Raji (cell line): ENCODE measurements around the gene MED13L.

Experiments
- POLR2A ChIP-seq: IDR thresholded peaks from 2 replicates; pipeline ENCODE4 v1.6.1; 2011; ENCODE audit warnings: low read depth, low read length, control low read depth; ENCODE audit not compliant: insufficient read depth

MED13L gene

GRCh38 chr12:116055895-116056607 is 221.4 kb downstream of the MED13L start:
- TF ChIP-seq POLR2A: no peak

DNA sequence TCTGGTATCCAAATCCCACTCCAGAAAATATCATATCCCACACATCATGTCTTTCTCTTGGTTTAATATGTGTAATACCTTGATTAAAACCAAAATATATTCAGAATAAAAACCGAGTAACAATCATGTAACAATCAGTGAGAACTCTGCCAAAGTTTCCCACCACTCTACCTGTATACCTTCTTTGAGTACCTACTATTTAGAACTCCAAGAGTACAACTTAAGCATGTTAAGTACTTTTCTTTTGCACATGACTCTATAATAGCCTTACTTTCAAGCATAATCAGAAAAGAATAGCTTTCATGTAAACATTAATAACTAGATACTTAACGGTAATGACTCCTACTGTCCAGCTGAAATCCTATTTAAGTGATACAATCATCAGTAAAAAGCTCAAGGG is 223.2 kb downstream of the MED13L start:
- no peak for TF ChIP-seq POLR2A

- no peak for TF ChIP-seq POLR2A
These were observed 223.9 kb downstream of the MED13L start for GRCh38 chr12:116053479-116054200.

DNA sequence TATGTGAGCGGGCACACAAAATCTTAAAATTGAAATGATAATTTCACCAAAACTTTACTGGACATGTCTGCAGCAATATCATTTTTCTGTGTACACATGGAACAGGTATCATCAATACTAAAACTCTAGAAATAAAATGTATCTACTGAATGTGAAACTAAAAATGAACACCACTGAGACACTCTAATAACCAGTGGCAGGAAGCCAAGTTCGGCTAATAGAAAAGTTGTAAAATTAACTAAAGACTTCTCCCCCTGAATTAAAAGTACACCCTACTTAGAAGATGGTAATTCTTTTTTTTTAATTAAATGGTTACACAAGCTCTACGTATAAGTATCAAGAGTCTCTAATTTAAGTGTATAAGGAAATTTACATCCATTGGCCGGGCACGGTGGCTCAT is 227.2 kb downstream of the MED13L start:
- no peak for TF ChIP-seq POLR2A

- no peak for TF ChIP-seq POLR2A
These were observed 228.6 kb downstream of the MED13L start for GRCh38 chr12:116048879-116049278.

GRCh38 chr12:116046039-116046438 is 231.5 kb downstream of the MED13L start:
- TF ChIP-seq POLR2A: no peak

DNA sequence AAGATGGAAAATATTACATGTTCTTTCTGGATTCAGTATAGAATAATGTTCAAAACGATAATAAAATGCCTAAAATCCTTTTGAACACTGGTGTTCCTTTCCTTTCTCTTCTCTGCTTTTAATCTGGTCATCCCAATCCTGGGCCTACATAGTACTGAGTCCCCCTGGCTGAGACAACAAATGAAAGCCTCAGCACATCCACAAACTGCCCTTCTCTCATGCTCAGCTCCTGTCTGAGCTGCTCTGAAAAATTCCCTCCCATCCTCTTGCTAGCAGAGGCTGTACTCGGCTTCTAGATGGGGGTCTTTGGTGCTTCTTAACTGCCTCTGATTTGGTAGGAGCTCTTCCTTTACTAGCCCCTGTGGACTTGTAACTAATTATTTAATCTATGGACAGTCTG is 232.3 kb downstream of the MED13L start:
- TF ChIP-seq POLR2A: no peak

DNA sequence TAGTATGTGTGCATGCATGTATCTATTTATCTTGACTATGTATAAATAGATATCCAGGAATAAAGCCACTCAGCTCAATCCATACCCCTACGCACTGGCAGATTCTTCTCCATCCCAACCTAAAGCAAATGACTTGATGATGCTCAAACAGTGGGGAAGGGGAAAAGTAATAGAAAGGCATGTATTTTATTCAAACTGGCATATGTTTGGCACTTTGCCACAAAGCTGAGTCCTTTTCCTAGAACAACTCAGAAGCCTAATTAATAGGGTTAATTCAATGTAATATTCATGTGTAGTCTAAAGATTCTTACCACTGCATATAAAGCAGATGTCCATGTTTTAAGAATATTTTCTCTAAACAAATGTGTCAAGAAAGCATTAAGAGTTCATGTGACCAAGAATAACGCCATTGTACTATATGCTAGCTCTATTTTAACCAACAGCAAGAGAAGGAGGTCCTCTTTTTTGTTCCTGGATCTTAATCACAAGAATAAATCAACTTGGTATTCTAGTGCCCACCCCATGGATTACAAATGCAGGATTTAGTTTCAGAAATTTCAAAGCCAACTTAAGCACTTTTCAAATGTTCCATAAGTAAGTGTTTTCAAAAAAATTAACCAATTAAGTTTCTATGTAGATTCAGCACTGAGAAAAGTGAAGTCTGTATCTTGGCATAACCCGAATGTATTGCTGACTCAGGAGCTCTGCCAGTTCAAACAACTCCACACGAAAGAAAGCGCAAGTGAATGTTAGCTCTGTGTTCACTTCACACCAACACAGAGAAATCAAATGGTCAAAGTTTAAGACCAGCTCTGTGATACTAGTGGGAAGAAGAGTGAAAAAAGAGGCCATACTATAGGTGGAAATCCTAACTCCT is 233.6 kb downstream of the MED13L start:
- no peak for TF ChIP-seq POLR2A

DNA sequence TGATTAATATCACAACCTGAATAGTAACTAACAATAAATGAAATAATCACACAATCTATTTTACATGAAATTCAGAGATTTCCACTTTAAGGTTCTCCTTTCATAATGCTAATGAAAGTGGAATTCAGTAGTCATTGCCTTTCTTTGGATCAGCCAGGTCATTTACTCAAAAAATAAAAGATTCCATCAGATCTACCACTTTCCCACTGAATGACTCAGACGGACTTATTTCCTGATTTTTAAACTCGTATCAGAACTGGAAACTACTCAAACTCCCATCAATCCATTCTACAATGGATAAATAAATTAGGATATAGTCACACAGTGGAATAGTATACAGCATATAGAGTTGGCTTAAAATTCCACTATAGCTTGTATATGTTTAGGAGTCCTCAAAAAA is 237.1 kb downstream of the MED13L start:
- TF ChIP-seq POLR2A: no peak

DNA sequence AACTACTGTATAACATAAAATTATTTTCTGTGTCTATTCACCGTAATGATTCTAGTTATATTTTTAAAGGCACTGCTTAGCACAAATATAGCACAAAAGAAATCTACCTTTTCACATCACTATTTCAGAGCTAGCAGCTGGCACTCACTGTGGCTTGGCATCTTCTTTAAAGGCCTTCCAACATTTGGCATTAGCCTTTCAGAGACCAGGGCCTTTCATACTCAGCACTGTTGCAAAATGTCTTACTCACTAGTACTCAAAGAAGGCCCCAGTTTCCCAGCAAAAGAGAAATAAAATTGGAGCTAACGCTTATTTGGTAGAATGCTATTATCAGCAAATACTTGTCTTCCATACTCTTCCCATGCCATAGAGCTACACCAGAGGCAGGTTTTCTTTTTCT is 238.4 kb downstream of the MED13L start:
- TF ChIP-seq POLR2A: no peak

- TF ChIP-seq POLR2A: no peak
These were observed 239.3 kb downstream of the MED13L start for GRCh38 chr12:116037941-116038837.

GRCh38 chr12:116033765-116034164 is 243.7 kb downstream of the MED13L start:
- no peak for TF ChIP-seq POLR2A

GRCh38 chr12:116028619-116029018 is 248.9 kb downstream of the MED13L start:
- no peak for TF ChIP-seq POLR2A

DNA sequence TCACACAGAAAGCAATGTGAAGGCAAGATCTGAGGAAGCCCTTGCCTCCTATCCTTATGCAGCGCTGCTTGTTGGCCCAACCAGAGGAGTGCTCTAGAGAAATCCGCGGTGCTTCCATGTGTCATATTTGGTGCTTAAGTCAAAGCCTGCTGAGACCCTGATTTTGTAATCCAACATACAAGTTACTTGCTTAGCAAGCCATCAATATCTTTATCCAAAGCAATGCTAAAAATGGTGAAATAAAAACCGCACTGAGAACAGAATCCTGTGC is 250.0 kb downstream of the MED13L start:
- TF ChIP-seq POLR2A: no peak
